Endothelial cell of umbilical vein (primary cell): ENCODE measurements around the gene INTS11. TPM values are rescaled to one million over a fixed set of nuclear protein-coding genes. Genes with fewer than 3 reads are reported as not detected.

ENCODE experiments used
- BruUV-seq: library from RNA; stranded (reverse); fragments of 400-500 nt; replicated peaks from 2 replicates; lab custom pipeline; 2021; lab: Mats Ljungman, UMichigan
- CTCF ChIA-PET: fragments of 300-600, 350-600 bp; sonication (Branson Sonifier 250); formaldehyde crosslinking; loops from one replicate; lab custom pipeline; 2021; ENCODE audit warnings: antibody characterized with exemption, inconsistent platforms; lab: Charles Lee
- POLR2A ChIA-PET: fragments of 300-600, 350-600 bp; sonication (Branson Sonifier 250); formaldehyde crosslinking; loops from one replicate; lab custom pipeline; 2021; ENCODE audit warnings: antibody characterized with exemption, inconsistent platforms; lab: Charles Lee
- DNase-seq: peaks from one replicate; pipeline ENCODE4 v3.0.0-alpha.2; 2011; ENCODE audit warnings: low read depth, low spot score
- FAIRE-seq: peaks from 2 replicates; lab custom pipeline; 2011; peaks lifted over from hg19 to GRCh38; lab: Jason Lieb, UNC
- H2AFZ ChIP-seq: 2 replicates; pipeline ENCODE4 v1.6.0; 2012; ENCODE audit warnings: low read depth, low read length, control low read depth, inconsistent platforms
- H3K27ac ChIP-seq: 2 replicates; pipeline ENCODE4 v1.5.1; 2011; ENCODE audit warnings: low read depth, mild to moderate bottlenecking, control low read depth, low read length, moderate library complexity; ENCODE audit not compliant: insufficient read depth
- H3K27me3 ChIP-seq, 2 experiments: 2 replicates each; pipeline versions ENCODE4 v1.6.0 to v1.6.1; 2011; ENCODE audit warnings: low read length in 2 of 2, mixed read lengths in 1 of 2; ENCODE audit not compliant: control insufficient read depth in 2 of 2, insufficient read depth in 2 of 2
- H3K36me3 ChIP-seq, 2 experiments: 2 replicates in 1 of 2; 3 replicates in 1 of 2; pipeline ENCODE4 v1.5.1; 2011; ENCODE audit warnings: low read length in 2 of 2, mild to moderate bottlenecking in 1 of 2, moderate library complexity in 1 of 2; ENCODE audit not compliant: control insufficient read depth in 2 of 2, insufficient read depth in 2 of 2; ENCODE audit errors: extremely low read depth in 1 of 2
- H3K4me1 ChIP-seq: 3 replicates; pipeline ENCODE4 v1.5.1; 2011; ENCODE audit warnings: mild to moderate bottlenecking, low read length; ENCODE audit not compliant: control insufficient read depth, insufficient read depth; ENCODE audit errors: extremely low read depth
- H3K4me2 ChIP-seq: 2 replicates; pipeline ENCODE4 v1.6.1; 2011; ENCODE audit warnings: low read length, control low read depth, mixed read lengths; ENCODE audit not compliant: insufficient read depth
- H3K4me3 ChIP-seq, 3 experiments: fragments of 200-600 bp in 1 of 3; sonication (generic), shearing (Covaris generic) in 1 of 3; replicated peaks in 1 of 3; 2 replicates each; pipeline ENCODE4 v1.5.1; 2011 to 2016; ENCODE audit warnings: control low read depth in 3 of 3, low read length in 3 of 3, mild to moderate bottlenecking in 2 of 3, inconsistent platforms in 1 of 3, low read depth in 1 of 3, moderate library complexity in 1 of 3; ENCODE audit not compliant: insufficient read depth in 1 of 3
- H3K79me2 ChIP-seq: 2 replicates; pipeline ENCODE4 v1.6.0; 2012; ENCODE audit warnings: low read length, inconsistent platforms; ENCODE audit not compliant: control insufficient read depth, insufficient read depth
- H3K9ac ChIP-seq: replicated peaks from 2 replicates; pipeline ENCODE3; 2011; ENCODE audit warnings: low read length, control low read depth; ENCODE audit not compliant: insufficient read depth; ENCODE audit errors: extremely low read depth
- H3K9me1 ChIP-seq: replicated peaks from 3 replicates; pipeline ENCODE4 v1.6.0; 2011; ENCODE audit warnings: mild to moderate bottlenecking, low read length; ENCODE audit not compliant: control insufficient read depth, insufficient read depth; ENCODE audit errors: extremely low read depth
- H3K9me3 ChIP-seq: replicated peaks from 2 replicates; pipeline ENCODE4 v1.5.1; 2012; ENCODE audit warnings: low read length, inconsistent platforms; ENCODE audit not compliant: control insufficient read depth, insufficient read depth
- H4K20me1 ChIP-seq: replicated peaks from 2 replicates; pipeline ENCODE3; 2011; ENCODE audit warnings: mild to moderate bottlenecking, low read length; ENCODE audit not compliant: control insufficient read depth, insufficient read depth; ENCODE audit errors: extremely low read depth
- EZH2 ChIP-seq: IDR thresholded peaks from 2 replicates; pipeline ENCODE4 v1.6.1; 2012; ENCODE audit warnings: borderline replicate concordance, low read depth, mild to moderate bottlenecking, moderate library complexity, low read length, inconsistent platforms; ENCODE audit not compliant: severe bottlenecking
- MYC ChIP-seq: IDR thresholded peaks from one replicate; pipeline ENCODE4 v1.6.1; 2011; ENCODE audit warnings: mild to moderate bottlenecking, low read depth, low read length
- POLR2A ChIP-seq: IDR thresholded peaks from 2 replicates; pipeline ENCODE4 v1.6.1; 2012; ENCODE audit warnings: low read depth, mild to moderate bottlenecking, control low read depth, low read length
- POLR2AphosphoS5 ChIP-seq: IDR thresholded peaks from 2 replicates; pipeline ENCODE4 v1.6.1; 2012; ENCODE audit warnings: low read depth, mild to moderate bottlenecking, control low read depth, low read length, moderate library complexity; ENCODE audit not compliant: insufficient read depth
- dilution Hi-C: fragments of 300-500 bp; cut with MboI; formaldehyde crosslinking; loops from one replicate; pipeline ENCODE4 v1.15.0; 2019; ENCODE audit warnings: low sequenced_read_pairs; ENCODE audit not compliant: extremely low pct_ligation_motif_present
- intact Hi-C: fragments of 100-400 bp; cut with micrococcal nuclease; formaldehyde crosslinking; loops from one replicate; pipeline ENCODE4 v1.10.0; 2022
- polyA plus RNA-seq, 4 experiments: library from polyadenylated mRNA; depleted of rRNA in 3 of 4; stranded (reverse) in 3 of 4; unstranded in 1 of 4; fragments of >200 nt; gene quantifications; 2 replicates each; pipeline versions ENCODE4 v1.2.1 to v1.2.3, GENCODE V29; 2011 to 2012; ENCODE audit warnings: missing spikeins in 1 of 4
- total RNA-seq: library from RNA; stranded (reverse); gene quantifications from 2 replicates; pipeline ENCODE4 v1.2.3, GENCODE V29; 2021
- TF ChIP-seq, protein P1 (sequence below), 2 donors: IDR thresholded peaks; 1 replicate in 1 of 2; 2 replicates in 1 of 2; pipeline ENCODE4 v1.5.1; 2011; ENCODE audit warnings: low read length in 2 of 2, mild to moderate bottlenecking in 2 of 2, moderate library complexity in 2 of 2, control low read depth in 1 of 2, inconsistent platforms in 1 of 2, low read depth in 1 of 2; ENCODE audit not compliant: insufficient read depth in 1 of 2; ENCODE audit errors: extremely low read depth in 1 of 2

The INTS11 gene
- total and polyA plus RNA-seq, 2 donors (not counting 3 experiments of a cell fraction or from before 2014, with no cell fraction given), result 132 to 222 TPM

DNA sequence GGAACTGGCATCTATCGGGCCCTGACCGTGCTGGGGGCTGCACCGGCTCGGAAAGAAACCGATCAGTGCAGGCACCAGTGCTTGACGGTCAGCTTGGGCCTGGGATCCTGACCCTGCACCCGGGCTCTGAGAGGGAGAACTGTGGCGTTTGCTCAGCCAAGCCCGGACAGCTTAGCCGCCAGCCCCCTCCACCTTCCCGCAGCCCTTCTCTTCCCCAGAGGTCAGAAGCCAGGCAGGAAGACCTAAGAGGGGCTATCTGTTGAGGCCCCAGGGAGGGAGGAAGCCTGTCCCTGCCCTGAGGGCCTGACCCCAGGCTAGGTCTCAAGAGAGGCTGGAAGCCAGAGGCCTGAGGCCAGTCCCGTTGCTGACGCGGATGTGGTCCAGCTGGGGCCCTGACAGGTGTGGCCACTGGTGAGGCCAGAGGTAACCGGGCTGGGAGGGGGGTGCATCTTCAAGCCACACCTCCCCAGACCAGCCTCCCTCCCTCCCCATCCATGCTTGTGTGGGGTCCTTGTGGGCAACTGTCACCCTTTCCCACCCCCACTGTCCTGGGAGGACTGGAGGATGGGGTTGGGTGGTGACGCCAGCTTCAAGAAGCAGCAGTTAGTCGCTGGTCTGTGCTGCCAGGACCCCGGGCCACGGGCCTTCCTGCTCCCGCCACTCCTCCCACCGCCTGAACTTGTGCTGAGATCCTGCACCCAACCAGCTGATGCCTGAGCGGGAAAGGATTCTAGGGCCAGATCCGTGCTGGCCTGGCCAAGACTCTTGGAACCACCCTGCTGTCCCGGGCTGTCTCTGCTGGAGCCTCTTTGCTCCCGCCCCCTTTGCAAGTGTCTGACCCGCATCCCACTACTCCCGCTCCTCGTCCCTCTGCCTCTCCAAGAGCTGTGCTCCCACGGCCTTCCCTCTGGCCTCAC, 27.3 kb upstream of the INTS11 start:
- Histone ChIP-seq H3K79me2 (peaks cover 16% of the 10 kb centered on the region), H3K36me3 (no peaks in the 10 kb centered on the region), H3K4me2 (no peak overlapping the region), H3K9me1 (no peaks in the 10 kb centered on the region), H3K9ac (no peak overlapping the region), H3K27ac (no peak overlapping the region), H3K4me3 (no peak overlapping the region), H3K4me1 (peaks cover 10% of the 10 kb centered on the region), H4K20me1 (no peaks in the 10 kb centered on the region), H3K27me3 (peaks cover 11 to 23% of the 10 kb centered on the region in 2 experiments), H2AFZ (no peak overlapping the region), H3K9me3 (no peaks in the 10 kb centered on the region)
- TF ChIP-seq POLR2A (peak; percentile 24), MYC (no peak)
- FAIRE-seq (no peak), DNase-seq (no peak)
- no TSS peak for BruUV-seq
- intact Hi-C loops (no loop called here), dilution Hi-C loops (no loop called here)
- CTCF ChIA-PET, result interaction anchor here (1.4 kb wide), 1 partner anchor 20 kb away, joined by 5 read pairs; no protein-coding TSS in a partner anchor
- POLR2A ChIA-PET, result no interaction called here

DNA sequence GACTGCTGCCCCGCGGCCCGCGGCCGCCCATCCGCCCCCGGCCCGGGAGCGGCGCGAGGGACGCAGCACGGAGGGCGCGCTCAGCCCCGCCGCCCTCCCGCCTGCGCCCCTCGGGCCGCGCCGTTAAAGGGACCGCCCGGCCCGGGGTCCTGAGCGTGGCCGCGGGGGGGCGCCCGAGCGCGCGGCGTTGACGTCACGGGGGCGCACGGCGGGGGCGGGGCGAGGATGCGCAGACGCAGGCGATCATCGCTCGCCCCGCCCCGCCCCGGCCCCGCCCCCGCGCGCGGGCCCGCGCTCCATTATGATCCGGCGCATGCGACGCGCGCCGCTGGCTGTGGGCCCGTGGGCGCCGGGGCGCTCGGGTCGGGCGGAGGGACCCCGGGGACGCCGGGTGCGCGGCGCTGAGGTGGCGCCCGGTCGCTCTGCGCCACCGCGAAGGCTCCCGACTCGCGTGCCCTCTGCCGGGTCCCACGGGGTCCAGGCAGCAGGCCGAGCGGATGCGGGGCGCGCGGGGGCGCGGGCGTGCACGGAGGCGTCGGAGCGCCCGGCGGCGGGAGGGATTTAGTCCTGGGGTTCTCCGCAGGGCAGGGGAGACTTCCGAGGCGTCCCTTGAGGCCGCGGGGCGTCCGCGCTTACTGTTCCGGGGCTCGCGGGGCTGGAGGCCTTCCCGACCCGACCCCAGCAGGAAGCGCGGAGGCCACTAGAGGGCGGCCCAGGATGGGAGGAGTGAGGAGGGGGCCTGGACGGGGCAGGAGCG, 25.0 kb upstream of the INTS11 start, which contains the start of gene DVL1:
Gene DVL1, minus strand, starts transcription at position 163 of the 757 bp plus-strand sequence. CDS start 353 bp downstream, outside the sequence.
- peak within 1 kb of the TSS; percentile 96 for H2AFZ ChIP-seq
- H3K9me1 ChIP-seq, result no peaks in the 10 kb centered on the region
- CTCF ChIA-PET, result interaction anchor here (1.1 kb wide), 1 partner anchor 22 kb away, joined by 3 read pairs; no protein-coding TSS in a partner anchor
- H3K9me3 ChIP-seq, result no peaks in the 10 kb centered on the region
- H3K4me2 ChIP-seq, result peak within 1 kb of the TSS; percentile 78
- peak; percentile 35 for DNase-seq
- H3K27ac ChIP-seq, result peak within 1 kb of the TSS; percentile 53
- peaks cover 10% of the 10 kb centered on the region for H3K4me1 ChIP-seq
- POLR2A ChIA-PET, result no interaction called here
- dilution Hi-C loops (no loop called here), intact Hi-C loops (loop anchor here (1.0 kb wide), 2 partner anchors 26 to 40 kb away; partner anchors contain the start of gene AURKAIP1)
- no TSS peak for BruUV-seq
- H3K27me3 ChIP-seq, result peaks cover 7 to 16% of the 10 kb centered on the region in 2 experiments
- FAIRE-seq, result no peak
- H3K9ac ChIP-seq, result peak within 1 kb of the TSS; percentile 85
- TF ChIP-seq EZH2, result no peak
- peak; percentile 67 for TF ChIP-seq POLR2A
- no peak for TF ChIP-seq POLR2AphosphoS5
- TF ChIP-seq, protein P1, sequence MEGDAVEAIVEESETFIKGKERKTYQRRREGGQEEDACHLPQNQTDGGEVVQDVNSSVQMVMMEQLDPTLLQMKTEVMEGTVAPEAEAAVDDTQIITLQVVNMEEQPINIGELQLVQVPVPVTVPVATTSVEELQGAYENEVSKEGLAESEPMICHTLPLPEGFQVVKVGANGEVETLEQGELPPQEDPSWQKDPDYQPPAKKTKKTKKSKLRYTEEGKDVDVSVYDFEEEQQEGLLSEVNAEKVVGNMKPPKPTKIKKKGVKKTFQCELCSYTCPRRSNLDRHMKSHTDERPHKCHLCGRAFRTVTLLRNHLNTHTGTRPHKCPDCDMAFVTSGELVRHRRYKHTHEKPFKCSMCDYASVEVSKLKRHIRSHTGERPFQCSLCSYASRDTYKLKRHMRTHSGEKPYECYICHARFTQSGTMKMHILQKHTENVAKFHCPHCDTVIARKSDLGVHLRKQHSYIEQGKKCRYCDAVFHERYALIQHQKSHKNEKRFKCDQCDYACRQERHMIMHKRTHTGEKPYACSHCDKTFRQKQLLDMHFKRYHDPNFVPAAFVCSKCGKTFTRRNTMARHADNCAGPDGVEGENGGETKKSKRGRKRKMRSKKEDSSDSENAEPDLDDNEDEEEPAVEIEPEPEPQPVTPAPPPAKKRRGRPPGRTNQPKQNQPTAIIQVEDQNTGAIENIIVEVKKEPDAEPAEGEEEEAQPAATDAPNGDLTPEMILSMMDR (IDR thresholded peaks at IDR 0.05; ENCODE audit: extremely low read depth in 1 of 2, insufficient read depth in 1 of 2, low read depth in 1 of 2, low read length in 2 of 2), result peak; percentile 22 to 53
- H3K79me2 ChIP-seq, result peaks cover 33% of the 10 kb centered on the region
- no peaks in the 10 kb centered on the region for H3K36me3 ChIP-seq
- peak within 1 kb of the TSS; percentile 61 to 86 (median 79) for H3K4me3 ChIP-seq
- no peaks in the 10 kb centered on the region for H4K20me1 ChIP-seq
